Measurements from ENCODE around the gene SNAI1. TPM values are rescaled to one million over a fixed set of nuclear protein-coding genes. Genes with fewer than 3 reads are reported as not detected.

The SNAI1 gene
- total RNA-seq, 1 experiment from 2014 or later: 3.6 TPM

- no peaks in the 10 kb centered on the region for H4K20me1 ChIP-seq (ENCODE audit: insufficient read depth)
- no peaks in the 10 kb centered on the region for H3K9me2 ChIP-seq (ENCODE audit: insufficient read depth)
- H3K79me2 ChIP-seq (ENCODE audit: low read depth): no peaks in the 10 kb centered on the region
- no TSS peak for BruUV-seq (replicated peaks)
- H2AFZ ChIP-seq: no peak overlapping the region
- peaks cover 16% of the 10 kb centered on the region; the same call in 1 of the 2 replicates for H3F3A ChIP-seq (ENCODE audit: insufficient read depth, low read depth)
- intact Hi-C loops (cut with micrococcal nuclease; ENCODE audit: unreplicated experiment): no loop called here
- CTCF ChIA-PET: interaction anchor here (1.1 kb wide), 1 partner anchor 86 kb away, joined by 4 read pairs; no protein-coding TSS in a partner anchor
- H3K4me3 ChIP-seq: no peak overlapping the region
- no peak overlapping the region for H3K27ac ChIP-seq
- no peaks in the 10 kb centered on the region for H3K9me3 ChIP-seq (ENCODE audit: insufficient read depth, low read depth)
- no peak for DNase-seq
- H3K27me3 ChIP-seq (ENCODE audit: insufficient read depth, low read depth): no peaks in the 10 kb centered on the region
- H3K36me3 ChIP-seq (ENCODE audit: low read depth): no peaks in the 10 kb centered on the region
- no peak for TF ChIP-seq EZH2 (IDR thresholded peaks at IDR 0.05; ENCODE audit: low read depth)
- TF ChIP-seq CTCF (conservative IDR thresholded peaks at IDR 0.05): no peak
- H3K4me2 ChIP-seq: no peak overlapping the region
- peaks cover 10% of the 10 kb centered on the region for H3K4me1 ChIP-seq (replicated peaks; ENCODE audit: insufficient read depth)
- POLR2A ChIA-PET (ENCODE audit: unreplicated experiment): no interaction called here
Observed at GRCh38 chr20:49985617-49986016, 2.8 kb downstream of the SNAI1 start.

GRCh38 chr20:49986049-49986448 lies 3.3 kb downstream of the SNAI1 start:
- BruUV-seq (replicated peaks): no TSS peak
- Histone ChIP-seq H3K36me3 (ENCODE audit: low read depth) (no peaks in the 10 kb centered on the region), H3K27ac (no peak overlapping the region), H2AFZ (no peak overlapping the region), H3K9me2 (ENCODE audit: insufficient read depth) (no peaks in the 10 kb centered on the region), H3K9me3 (ENCODE audit: insufficient read depth, low read depth) (no peaks in the 10 kb centered on the region), H3K4me1 (replicated peaks; ENCODE audit: insufficient read depth) (peaks cover 10% of the 10 kb centered on the region), H3F3A (ENCODE audit: insufficient read depth, low read depth) (0 out of 2 replicates have a peak, but pooled peaks cover 13% of the 10 kb centered on the region), H3K4me3 (no peak overlapping the region), H4K20me1 (ENCODE audit: insufficient read depth) (no peaks in the 10 kb centered on the region), H3K79me2 (ENCODE audit: low read depth) (no peaks in the 10 kb centered on the region), H3K4me2 (no peak overlapping the region), H3K27me3 (ENCODE audit: insufficient read depth, low read depth) (no peaks in the 10 kb centered on the region)
- ChIA-PET POLR2A (ENCODE audit: unreplicated experiment) (interaction anchor here (0.6 kb wide), 1 partner anchor 30 kb away, joined by 3 read pairs; no protein-coding TSS in a partner anchor), CTCF (interaction anchor here (0.7 to 1.1 kb wide), 2 partner anchors 50 to 85 kb away, joined by 3 to 4 read pairs; no protein-coding TSS in a partner anchor)
- DNase-seq: peak in 1 of 2 experiments; percentile 12
- intact Hi-C loops (cut with micrococcal nuclease; ENCODE audit: unreplicated experiment): no loop called here
- TF ChIP-seq CTCF (conservative IDR thresholded peaks at IDR 0.05) (no peak), EZH2 (IDR thresholded peaks at IDR 0.05; ENCODE audit: low read depth) (no peak)

- Histone ChIP-seq H3F3A (ENCODE audit: insufficient read depth, low read depth) (0 out of 2 replicates have a peak, but pooled peaks cover 13% of the 10 kb centered on the region), H3K27me3 (ENCODE audit: insufficient read depth, low read depth) (no peaks in the 10 kb centered on the region), H3K36me3 (ENCODE audit: low read depth) (no peaks in the 10 kb centered on the region), H3K4me3 (no peak overlapping the region), H3K79me2 (ENCODE audit: low read depth) (no peaks in the 10 kb centered on the region), H3K9me2 (ENCODE audit: insufficient read depth) (no peaks in the 10 kb centered on the region), H3K9me3 (ENCODE audit: insufficient read depth, low read depth) (no peaks in the 10 kb centered on the region), H4K20me1 (ENCODE audit: insufficient read depth) (no peaks in the 10 kb centered on the region), H3K4me1 (replicated peaks; ENCODE audit: insufficient read depth) (peaks cover 9% of the 10 kb centered on the region), H3K4me2 (no peak overlapping the region), H3K27ac (no peak overlapping the region), H2AFZ (no peak overlapping the region)
- CTCF ChIA-PET: interaction anchor here (0.6 to 1.1 kb wide), 2 partner anchors 11 to 84 kb away, joined by 4 to 8 read pairs; no protein-coding TSS in a partner anchor
- POLR2A ChIA-PET (ENCODE audit: unreplicated experiment): interaction anchor here (0.6 kb wide), 1 partner anchor 742 kb away, joined by 4 read pairs; no protein-coding TSS in a partner anchor
- intact Hi-C loops (cut with micrococcal nuclease; ENCODE audit: unreplicated experiment): no loop called here
- TF ChIP-seq CTCF (conservative IDR thresholded peaks at IDR 0.05): no peak
- no peak for TF ChIP-seq EZH2 (IDR thresholded peaks at IDR 0.05; ENCODE audit: low read depth)
- BruUV-seq (replicated peaks): no TSS peak
- DNase-seq: no peak
Observed at GRCh38 chr20:49987015-49987867, 4.5 kb downstream of the SNAI1 start.
